ENCODE measurements around the gene EPS8. TPM values are rescaled to one million over a fixed set of nuclear protein-coding genes. Genes with fewer than 3 reads are reported as not detected.

The EPS8 gene
- total RNA-seq, 1 experiment from 2014 or later: 232 TPM

DNA sequence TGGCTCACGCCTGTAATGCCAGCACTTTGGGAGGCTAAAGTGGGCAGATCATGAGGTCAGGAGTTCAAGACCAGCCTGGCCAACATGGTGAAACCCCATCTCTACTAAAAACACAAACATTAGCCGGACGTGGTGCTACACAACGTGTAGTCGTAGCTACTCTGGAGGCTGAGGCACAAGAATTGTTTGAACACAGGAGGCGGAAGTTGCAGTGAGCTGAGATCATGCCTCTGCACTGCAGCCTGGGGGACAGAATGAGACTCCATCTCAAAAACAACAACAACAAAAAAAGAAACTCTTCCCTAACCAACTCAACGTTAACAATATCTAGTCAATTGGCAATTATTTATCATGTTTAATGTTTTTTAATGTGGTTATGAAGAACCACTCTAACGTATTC lies 89.3 kb downstream of the EPS8 start:
- Histone ChIP-seq H3K9me2 (ENCODE audit: insufficient read depth) (no peaks in the 10 kb centered on the region), H4K20me1 (ENCODE audit: insufficient read depth) (no peaks in the 10 kb centered on the region), H2AFZ (no peak overlapping the region), H3K4me1 (replicated peaks; ENCODE audit: insufficient read depth) (peaks cover 27% of the 10 kb centered on the region), H3K9me3 (ENCODE audit: insufficient read depth, low read depth) (0 out of 2 replicates have a peak, but pooled peaks cover 8% of the 10 kb centered on the region), H3F3A (ENCODE audit: insufficient read depth, low read depth) (peaks cover 17% of the 10 kb centered on the region), H3K27me3 (ENCODE audit: insufficient read depth, low read depth) (no peaks in the 10 kb centered on the region), H3K79me2 (ENCODE audit: low read depth) (peaks cover 73% of the 10 kb centered on the region), H3K4me3 (no peak overlapping the region), H3K36me3 (ENCODE audit: low read depth) (peaks cover 4% of the 10 kb centered on the region; the same call in 1 of the 2 replicates), H3K27ac (peak overlapping the region; percentile 58), H3K4me2 (peak overlapping the region; percentile 13)
- BruUV-seq (replicated peaks): TSS peak; percentile 63
- ChIA-PET POLR2A (ENCODE audit: unreplicated experiment) (no interaction called here), CTCF (no interaction called here)
- no peak for DNase-seq
- intact Hi-C loops (cut with micrococcal nuclease; ENCODE audit: unreplicated experiment): loop anchor here (5.0 kb wide), 3 partner anchors 33 to 157 kb away; partner anchors contain the start of gene EPS8
- TF ChIP-seq CTCF (conservative IDR thresholded peaks at IDR 0.05): no peak
- TF ChIP-seq EZH2 (IDR thresholded peaks at IDR 0.05; ENCODE audit: low read depth): no peak

GRCh38 chr12:15698377-15698871 lies 90.8 kb downstream of the EPS8 start:
- intact Hi-C loops (cut with micrococcal nuclease; ENCODE audit: unreplicated experiment): no loop called here
- TF ChIP-seq CTCF (conservative IDR thresholded peaks at IDR 0.05) (no peak), EZH2 (IDR thresholded peaks at IDR 0.05; ENCODE audit: low read depth) (no peak)
- Histone ChIP-seq H3K36me3 (ENCODE audit: low read depth) (peaks cover 3% of the 10 kb centered on the region; the same call in 1 of the 2 replicates), H3K9me2 (ENCODE audit: insufficient read depth) (no peaks in the 10 kb centered on the region), H3K27me3 (ENCODE audit: insufficient read depth, low read depth) (no peaks in the 10 kb centered on the region), H3K9me3 (ENCODE audit: insufficient read depth, low read depth) (0 out of 2 replicates have a peak, but pooled peaks cover 8% of the 10 kb centered on the region), H2AFZ (no peak overlapping the region), H3K4me3 (no peak overlapping the region), H4K20me1 (ENCODE audit: insufficient read depth) (no peaks in the 10 kb centered on the region), H3K27ac (no peak overlapping the region), H3K4me1 (replicated peaks; ENCODE audit: insufficient read depth) (peaks cover 27% of the 10 kb centered on the region), H3K79me2 (ENCODE audit: low read depth) (peaks cover 73% of the 10 kb centered on the region), H3K4me2 (no peak overlapping the region), H3F3A (ENCODE audit: insufficient read depth, low read depth) (peaks cover 17% of the 10 kb centered on the region)
- no peak for DNase-seq
- BruUV-seq (replicated peaks): no TSS peak
- ChIA-PET CTCF (no interaction called here), POLR2A (ENCODE audit: unreplicated experiment) (interaction anchor here (0.5 kb wide), 1 partner anchor 36 kb away, joined by 3 read pairs; no protein-coding TSS in a partner anchor)

- Histone ChIP-seq H3F3A (ENCODE audit: insufficient read depth, low read depth) (peaks cover 16% of the 10 kb centered on the region), H4K20me1 (ENCODE audit: insufficient read depth) (no peaks in the 10 kb centered on the region), H3K9me2 (ENCODE audit: insufficient read depth) (no peaks in the 10 kb centered on the region), H3K4me3 (no peak overlapping the region), H3K9me3 (ENCODE audit: insufficient read depth, low read depth) (0 out of 2 replicates have a peak, but pooled peaks cover 8% of the 10 kb centered on the region), H3K27me3 (ENCODE audit: insufficient read depth, low read depth) (no peaks in the 10 kb centered on the region), H3K4me1 (replicated peaks; ENCODE audit: insufficient read depth) (peaks cover 22% of the 10 kb centered on the region), H3K27ac (no peak overlapping the region), H3K79me2 (ENCODE audit: low read depth) (peaks cover 80% of the 10 kb centered on the region), H3K36me3 (ENCODE audit: low read depth) (no peaks in the 10 kb centered on the region; the same call in 1 of the 2 replicates), H3K4me2 (no peak overlapping the region), H2AFZ (no peak overlapping the region)
- CTCF ChIA-PET: no interaction called here
- TF ChIP-seq CTCF (conservative IDR thresholded peaks at IDR 0.05): no peak
- TF ChIP-seq EZH2 (IDR thresholded peaks at IDR 0.05; ENCODE audit: low read depth): no peak
- BruUV-seq (replicated peaks): no TSS peak
- DNase-seq: no peak
- POLR2A ChIA-PET (ENCODE audit: unreplicated experiment): no interaction called here
- intact Hi-C loops (cut with micrococcal nuclease; ENCODE audit: unreplicated experiment): no loop called here
These were observed 92.0 kb downstream of the EPS8 start for GRCh38 chr12:15697201-15697600.

Measured in PC-9 (cell line).